Smooth muscle cell (in vitro differentiated cells): ENCODE data around the gene SPINT1. TPM values are rescaled to one million over a fixed set of nuclear protein-coding genes. Genes with fewer than 3 reads are reported as not detected.

Source experiments
- DNase-seq: peaks from one replicate; lab custom pipeline; 2025; ENCODE audit not compliant: unreplicated experiment; lab: John Stamatoyannopoulos, UW
- H2AFZ ChIP-seq: fragments of 200-600 bp; sonication (generic); 2 replicates; pipeline ENCODE4 v1.6.0; 2016; ENCODE audit warnings: antibody characterized with exemption, low read depth, mild to moderate bottlenecking
- H3F3A ChIP-seq: fragments of 200-600 bp; sonication (generic); 2 replicates; pipeline ENCODE4 v1.6.0; 2017; ENCODE audit warnings: antibody characterized with exemption, low read depth
- H3K27ac ChIP-seq: fragments of 200-600 bp; sonication (generic); 2 replicates; pipeline ENCODE4 v1.5.1; 2016; ENCODE audit warnings: low read depth, mild to moderate bottlenecking
- H3K27me3 ChIP-seq: fragments of 200-600 bp; sonication (generic); 2 replicates; pipeline ENCODE4 v1.6.1; 2016; ENCODE audit warnings: low read depth, mild to moderate bottlenecking
- H3K36me3 ChIP-seq: fragments of 200-600 bp; sonication (generic); 2 replicates; pipeline ENCODE4 v1.5.1; 2016; ENCODE audit warnings: low read depth
- H3K4me1 ChIP-seq: fragments of 200-600 bp; sonication (generic); 2 replicates; pipeline ENCODE4 v1.5.1; 2016; ENCODE audit warnings: low read depth
- H3K4me2 ChIP-seq: fragments of 200-600 bp; sonication (generic); 2 replicates; pipeline ENCODE4 v1.6.0; 2016; ENCODE audit warnings: mild to moderate bottlenecking
- H3K4me3 ChIP-seq: fragments of 200-600 bp; sonication (generic); 2 replicates; pipeline ENCODE4 v1.5.1; 2016; ENCODE audit warnings: mild to moderate bottlenecking
- H3K79me2 ChIP-seq: fragments of 200-600 bp; sonication (generic); 2 replicates; pipeline ENCODE4 v1.6.0; 2016; ENCODE audit warnings: low read depth, mild to moderate bottlenecking
- H3K9ac ChIP-seq: fragments of 200-600 bp; sonication (generic); 2 replicates; pipeline ENCODE4 v1.6.0; 2016; ENCODE audit warnings: low read depth
- H3K9me3 ChIP-seq: fragments of 200-600 bp; sonication (generic); replicated peaks from 2 replicates; pipeline ENCODE4 v1.5.1; 2016; ENCODE audit warnings: low read depth
- H4K20me1 ChIP-seq: fragments of 200-600 bp; sonication (generic); 2 replicates; pipeline ENCODE4 v1.6.0; 2016; ENCODE audit warnings: low read depth
- CTCF ChIP-seq: fragments of 200-600 bp; sonication (generic); IDR thresholded peaks from 2 replicates; pipeline ENCODE4 v1.5.1; 2017; ENCODE audit warnings: borderline replicate concordance, mild to moderate bottlenecking, antibody characterized with exemption; ENCODE audit not compliant: insufficient read depth, poor library complexity, severe bottlenecking
- WGBS: methylation state at CpG from one replicate; pipeline ENCODE4 v1.1.7; 2016; ENCODE audit warnings: low lambda C conversion rate; 5-methylcytosine and 5-hydroxymethylcytosine counted together
- polyA plus RNA-seq: library from polyadenylated mRNA; unstranded; fragments of >200 nt; fragmentation: Nextera tagmentation; extraction: Ambion mirVana; gene quantifications from 2 replicates; pipeline ENCODE4 v1.2.1, GENCODE V29; 2016
- total RNA-seq: library from RNA; depleted of rRNA; stranded (reverse); fragments of >200 nt; gene quantifications from 2 replicates; pipeline ENCODE4 v1.2.3, GENCODE V29; 2014

The SPINT1 gene
- total and polyA plus RNA-seq, 2 experiments from 2014 or later, result 50.2 to 76.5 TPM

- H2AFZ ChIP-seq, result no peak overlapping the region
- H3K27me3 ChIP-seq, result no peaks in the 10 kb centered on the region
- WGBS, result 96% methylated on average over 4 of the region's 4 CpGs
- H3K4me1 ChIP-seq, result no peaks in the 10 kb centered on the region
- no peak overlapping the region for H3K4me3 ChIP-seq
- no peaks in the 10 kb centered on the region for H4K20me1 ChIP-seq
- no peak overlapping the region for H3K4me2 ChIP-seq
- no peak for TF ChIP-seq CTCF
- H3F3A ChIP-seq, result no peaks in the 10 kb centered on the region
- no peak overlapping the region for H3K9ac ChIP-seq
- H3K9me3 ChIP-seq, result no peaks in the 10 kb centered on the region
- H3K79me2 ChIP-seq, result no peaks in the 10 kb centered on the region
- no peak overlapping the region for H3K27ac ChIP-seq
- no peak for DNase-seq
- no peaks in the 10 kb centered on the region for H3K36me3 ChIP-seq
These were observed 23.4 kb downstream of the SPINT1 start for GRCh38 chr15:40867199-40867598.

GRCh38 chr15:40869686-40870085, 25.8 kb downstream of the SPINT1 start:
- no peak for TF ChIP-seq CTCF
- whole genome bisulfite sequencing, result 80% methylated on average over 5 of the region's 5 CpGs
- peaks cover 21% of the 10 kb centered on the region for H3K27me3 ChIP-seq
- H3F3A ChIP-seq, result no peaks in the 10 kb centered on the region
- H3K79me2 ChIP-seq, result no peaks in the 10 kb centered on the region
- H3K9me3 ChIP-seq, result no peaks in the 10 kb centered on the region
- no peak overlapping the region for H3K4me3 ChIP-seq
- H3K9ac ChIP-seq, result no peak overlapping the region
- H3K4me2 ChIP-seq, result no peak overlapping the region
- no peak overlapping the region for H3K27ac ChIP-seq
- H3K4me1 ChIP-seq, result no peaks in the 10 kb centered on the region
- no peak overlapping the region for H2AFZ ChIP-seq
- H4K20me1 ChIP-seq, result no peaks in the 10 kb centered on the region
- no peak for DNase-seq
- no peaks in the 10 kb centered on the region for H3K36me3 ChIP-seq

GRCh38 chr15:40870716-40871115, 26.9 kb downstream of the SPINT1 start:
- 93% methylated on average over 1 of the region's 1 CpG for WGBS
- no peaks in the 10 kb centered on the region for H3K9me3 ChIP-seq
- TF ChIP-seq CTCF, result no peak

More at GRCh38 chr15:40870716-40871115, 26.9 kb downstream of the SPINT1 start:
- Histone ChIP-seq H3K4me2 (no peak overlapping the region), H4K20me1 (no peaks in the 10 kb centered on the region), H3K36me3 (no peaks in the 10 kb centered on the region), H3K27me3 (peaks cover 21% of the 10 kb centered on the region), H3K4me3 (no peak overlapping the region), H3K4me1 (no peaks in the 10 kb centered on the region), H2AFZ (no peak overlapping the region), H3K79me2 (no peaks in the 10 kb centered on the region), H3K27ac (no peak overlapping the region), H3F3A (no peaks in the 10 kb centered on the region), H3K9ac (no peak overlapping the region)
- DNase-seq, result no peak
